MG63 (cell line): Measurements from ENCODE around the gene XAF1. TPM values are rescaled to one million over a fixed set of nuclear protein-coding genes. Genes with fewer than 3 reads are reported as not detected.

Experiments
- DNase-seq: peaks from one replicate; pipeline ENCODE4 v3.0.0-alpha.2; 2020
- H3K27me3 ChIP-seq: fragments of 250-450 bp; sonication (Bioruptor Pico); 2 replicates; pipeline ENCODE4 v1.5.1; 2020; ENCODE audit warnings: mild to moderate bottlenecking, moderate library complexity
- H3K36me3 ChIP-seq: fragments of 250-450 bp; sonication (Bioruptor Pico); 2 replicates; pipeline ENCODE4 v1.5.1; 2020; ENCODE audit warnings: mild to moderate bottlenecking, moderate library complexity
- H3K4me3 ChIP-seq: fragments of 250-450 bp; sonication (Bioruptor Pico); 2 replicates; pipeline ENCODE4 v1.5.1; 2020; ENCODE audit warnings: mild to moderate bottlenecking, moderate library complexity
- H3K9me3 ChIP-seq: fragments of 250-450 bp; sonication (Bioruptor Pico); 2 replicates; pipeline ENCODE4 v1.5.1; 2020; ENCODE audit warnings: mild to moderate bottlenecking, moderate library complexity
- total RNA-seq: library from RNA; depleted of rRNA; stranded (reverse); fragments of >200 nt; shearing (Covaris generic); gene quantifications from 2 replicates; pipeline ENCODE4 v1.2.3, GENCODE V29; 2014; ENCODE audit warnings: low replicate concordance; rRNA removed

The XAF1 gene, protein sequence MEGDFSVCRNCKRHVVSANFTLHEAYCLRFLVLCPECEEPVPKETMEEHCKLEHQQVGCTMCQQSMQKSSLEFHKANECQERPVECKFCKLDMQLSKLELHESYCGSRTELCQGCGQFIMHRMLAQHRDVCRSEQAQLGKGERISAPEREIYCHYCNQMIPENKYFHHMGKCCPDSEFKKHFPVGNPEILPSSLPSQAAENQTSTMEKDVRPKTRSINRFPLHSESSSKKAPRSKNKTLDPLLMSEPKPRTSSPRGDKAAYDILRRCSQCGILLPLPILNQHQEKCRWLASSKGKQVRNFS
- 4.2 and 4.9 TPM in 2 replicates for total RNA-seq

DNA sequence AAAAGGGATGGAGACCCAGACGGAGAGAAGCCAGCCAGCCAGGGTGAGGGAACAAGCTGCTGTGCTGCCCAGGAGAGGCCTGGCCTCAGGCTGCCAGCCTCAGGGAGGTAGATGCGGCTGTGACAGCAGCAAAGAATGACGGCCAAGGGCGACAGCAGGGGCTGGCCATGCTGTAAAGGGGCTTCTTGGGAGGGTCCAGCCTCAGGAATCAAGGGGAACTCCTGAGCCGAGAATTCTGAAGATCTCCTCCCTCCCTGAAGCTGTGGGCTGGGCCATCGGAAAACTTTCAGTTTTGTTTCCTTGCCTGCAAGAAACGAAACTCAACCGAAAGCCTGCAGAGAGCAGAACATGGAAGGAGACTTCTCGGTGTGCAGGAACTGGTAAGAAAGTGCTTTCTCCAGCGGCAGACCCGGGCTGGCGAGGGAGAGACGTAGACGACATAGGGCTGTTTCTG lies at the start of gene XAF1:
Gene XAF1 (plus strand): TSS at position 316 of the 454 bp plus-strand sequence. CDS start 33 bp downstream, at position 349.
- no peaks in the 10 kb centered on the region for H3K9me3 ChIP-seq
- peak within 1 kb of the TSS; percentile 44 for H3K4me3 ChIP-seq
- DNase-seq, result peak; percentile 25
- H3K27me3 ChIP-seq, result no peaks in the 10 kb centered on the region
- H3K36me3 ChIP-seq, result no peaks in the 10 kb centered on the region

DNA sequence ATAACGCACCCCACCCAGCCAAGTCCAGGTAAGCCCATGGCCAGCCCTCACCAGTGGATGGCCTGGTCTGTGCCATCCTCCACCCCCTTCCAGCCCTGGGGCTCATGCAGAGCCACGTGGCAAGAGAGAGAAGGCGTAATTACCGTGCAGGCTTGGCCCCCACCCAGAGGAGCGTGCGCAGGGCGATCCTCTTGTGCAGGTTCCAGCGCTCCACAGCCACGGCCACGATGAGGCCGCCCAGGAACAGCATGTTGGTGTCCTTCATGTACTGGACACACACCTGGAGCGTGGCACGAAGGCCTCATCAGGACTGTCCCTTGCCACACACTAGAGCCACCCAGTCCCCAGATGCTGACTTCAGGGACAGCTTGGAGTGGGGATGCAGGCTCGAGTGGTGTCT lies 49.3 kb upstream of the XAF1 start:
- H3K9me3 ChIP-seq, result no peaks in the 10 kb centered on the region
- H3K4me3 ChIP-seq, result no peak overlapping the region
- H3K27me3 ChIP-seq, result no peaks in the 10 kb centered on the region
- no peaks in the 10 kb centered on the region for H3K36me3 ChIP-seq
- no peak for DNase-seq

DNA sequence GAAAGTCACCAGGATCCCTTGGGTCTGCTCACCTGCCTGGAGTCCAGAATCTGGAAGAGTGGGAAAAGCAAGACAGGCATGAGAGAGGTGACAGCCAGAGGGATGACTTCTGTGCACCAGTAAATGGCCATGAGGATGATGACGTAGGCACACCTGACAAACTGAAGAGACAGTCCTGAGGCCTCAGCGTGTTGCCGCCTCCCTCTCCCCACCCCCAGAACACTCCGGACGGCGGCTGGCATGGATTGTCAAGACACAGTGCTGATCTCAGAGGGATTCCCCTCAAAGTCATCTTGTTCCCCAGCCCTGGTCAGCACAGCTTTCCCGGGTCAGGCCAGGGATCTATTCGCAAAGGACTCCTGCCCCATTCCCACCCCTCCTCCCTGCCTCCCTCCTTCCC lies 48.9 kb upstream of the XAF1 start:
- DNase-seq, result no peak
- no peaks in the 10 kb centered on the region for H3K36me3 ChIP-seq
- no peaks in the 10 kb centered on the region for H3K9me3 ChIP-seq
- no peak overlapping the region for H3K4me3 ChIP-seq
- H3K27me3 ChIP-seq, result no peaks in the 10 kb centered on the region

DNA sequence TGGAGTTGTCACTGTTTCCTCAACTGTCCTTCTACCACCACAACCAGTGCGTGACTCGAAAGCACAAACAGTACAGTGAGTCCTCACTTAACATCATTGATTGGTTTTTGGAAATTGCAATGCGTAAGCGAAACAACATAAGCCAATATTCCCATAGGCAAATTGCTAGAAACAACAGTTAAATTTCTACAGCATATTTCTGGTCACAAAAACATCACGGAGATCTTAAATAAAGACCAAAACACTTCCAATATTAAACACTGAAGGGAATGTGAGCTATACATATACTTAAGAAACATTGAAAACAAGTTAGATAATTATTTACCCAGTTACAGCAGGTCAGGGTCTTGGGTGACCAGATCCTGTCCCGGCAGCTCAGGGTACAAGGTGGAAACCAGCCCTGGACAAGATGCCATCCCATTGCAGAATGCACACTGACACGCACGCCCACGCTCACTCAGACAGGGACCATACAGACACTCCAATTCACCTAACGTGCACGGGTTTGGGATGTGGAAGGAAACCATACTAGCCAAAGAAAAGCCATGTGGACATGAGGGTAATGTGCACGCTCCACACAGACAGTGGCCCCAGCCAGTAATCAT lies 47.4 kb upstream of the XAF1 start:
- no peaks in the 10 kb centered on the region for H3K27me3 ChIP-seq
- no peak overlapping the region for H3K4me3 ChIP-seq
- no peaks in the 10 kb centered on the region for H3K36me3 ChIP-seq
- H3K9me3 ChIP-seq, result no peaks in the 10 kb centered on the region
- no peak for DNase-seq

DNA sequence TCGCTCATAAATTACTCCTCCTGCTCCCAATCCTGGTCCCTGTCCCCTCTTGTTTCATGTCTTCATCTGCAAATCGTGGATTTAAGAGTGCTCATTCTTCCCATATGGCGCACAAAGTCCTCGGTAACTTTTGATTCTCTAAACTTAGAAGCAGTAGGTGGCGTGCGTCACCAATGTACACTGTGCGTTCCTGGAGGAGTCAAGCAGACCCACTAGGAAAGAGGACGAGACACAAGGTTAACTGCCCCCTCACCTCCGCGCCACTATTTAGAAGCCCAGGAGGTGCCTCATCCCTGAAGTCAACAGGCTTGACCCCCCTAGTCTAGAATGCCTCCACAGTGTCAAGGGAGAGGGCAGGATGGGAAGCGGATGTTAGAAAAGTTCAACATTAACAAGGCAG lies 45.5 kb upstream of the XAF1 start:
- H3K9me3 ChIP-seq, result no peaks in the 10 kb centered on the region
- H3K4me3 ChIP-seq, result no peak overlapping the region
- DNase-seq, result no peak
- H3K27me3 ChIP-seq, result no peaks in the 10 kb centered on the region
- no peaks in the 10 kb centered on the region for H3K36me3 ChIP-seq

DNA sequence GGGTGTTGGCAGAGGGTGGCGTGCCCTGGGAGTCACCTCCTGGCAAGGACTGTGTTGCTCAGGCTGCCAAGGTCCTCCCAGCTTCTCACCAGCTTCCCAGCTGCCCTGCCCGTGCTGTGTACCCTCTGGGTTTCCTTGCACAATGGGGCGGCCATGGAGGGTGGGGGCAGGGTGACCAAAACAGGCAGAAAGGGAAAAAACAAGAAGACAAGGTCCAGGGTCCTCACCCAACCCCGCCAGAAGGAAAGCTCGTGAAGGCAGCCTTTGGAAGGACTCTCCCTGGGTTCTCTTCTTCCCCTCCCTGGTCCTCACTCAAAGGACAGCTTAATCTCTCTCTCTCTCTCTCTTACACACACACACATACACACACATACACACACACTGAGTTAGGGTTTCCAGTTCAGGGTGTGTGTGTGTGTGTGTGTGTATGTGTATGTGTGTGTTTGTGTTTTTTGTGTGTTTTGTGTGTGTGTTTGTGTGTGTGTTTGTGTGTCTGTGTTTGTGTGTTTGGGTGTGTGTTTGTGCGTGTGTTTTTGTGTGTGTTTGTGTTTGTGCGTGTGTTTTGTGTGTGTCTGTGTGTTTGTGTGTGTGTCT lies 44.7 kb upstream of the XAF1 start:
- H3K4me3 ChIP-seq, result no peak overlapping the region
- H3K27me3 ChIP-seq, result no peaks in the 10 kb centered on the region
- DNase-seq, result peak; percentile 67
- H3K36me3 ChIP-seq, result no peaks in the 10 kb centered on the region
- no peaks in the 10 kb centered on the region for H3K9me3 ChIP-seq

DNA sequence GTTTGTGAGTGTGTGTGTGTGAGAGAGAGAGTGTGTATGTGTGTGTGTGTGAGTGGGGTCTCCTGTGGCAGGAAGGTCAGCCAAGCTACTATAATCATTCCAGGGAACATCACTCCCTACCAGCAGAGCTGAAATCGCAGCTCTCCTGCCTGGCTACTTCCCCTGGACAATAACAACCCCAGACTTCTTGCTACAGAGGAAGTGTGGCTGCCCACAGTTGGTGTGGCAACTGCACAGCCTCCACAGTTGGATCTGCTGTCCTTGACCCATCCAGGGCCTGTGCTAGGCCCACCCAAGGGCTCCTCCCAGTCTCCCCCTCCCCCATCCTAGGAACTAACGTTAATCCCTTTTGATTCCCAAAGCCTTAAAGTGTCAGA lies 44.2 kb upstream of the XAF1 start:
- Histone ChIP-seq H3K36me3 (no peaks in the 10 kb centered on the region), H3K9me3 (no peaks in the 10 kb centered on the region), H3K4me3 (no peak overlapping the region), H3K27me3 (no peaks in the 10 kb centered on the region)
- no peak for DNase-seq

DNA sequence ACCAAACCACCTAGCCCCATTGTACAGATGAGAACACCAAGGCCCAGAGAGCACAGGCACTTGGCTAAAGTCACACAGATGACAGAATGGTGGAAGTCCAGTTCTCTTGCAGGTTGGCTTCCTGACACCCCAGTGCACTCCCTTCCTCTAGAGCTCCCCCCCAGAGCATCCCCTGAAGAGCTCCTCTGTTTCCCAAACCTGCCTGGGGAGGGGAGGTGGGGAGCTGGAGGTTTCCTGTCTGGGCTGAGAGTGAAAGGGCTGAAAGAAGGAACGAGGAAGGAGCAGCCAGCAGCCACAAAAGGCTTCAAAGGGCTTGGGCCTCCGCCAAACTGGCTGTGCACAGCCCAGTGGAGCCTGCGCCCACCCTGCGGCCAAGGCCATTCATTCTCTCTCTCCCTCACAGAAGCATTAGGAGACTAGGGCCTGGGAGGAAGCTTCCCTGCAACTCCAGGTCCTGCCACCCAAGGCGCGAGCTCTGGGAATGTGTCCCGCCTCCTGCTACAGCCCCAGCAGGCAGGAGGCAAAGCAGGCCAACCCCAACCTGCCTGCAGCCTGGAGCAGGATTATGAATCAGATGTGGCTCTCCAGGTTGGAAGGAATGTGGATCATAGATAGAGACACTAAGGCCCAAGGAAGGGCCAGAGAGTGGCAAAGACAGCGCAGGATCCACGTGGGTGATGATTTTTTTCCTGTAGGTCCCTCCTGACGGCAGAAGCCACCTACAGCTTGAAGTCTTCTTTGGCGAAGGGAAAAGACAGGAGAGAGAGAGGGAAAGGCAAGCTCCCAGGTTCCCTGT lies 43.6 kb upstream of the XAF1 start:
- Histone ChIP-seq H3K4me3 (no peak overlapping the region), H3K9me3 (no peaks in the 10 kb centered on the region), H3K27me3 (no peaks in the 10 kb centered on the region), H3K36me3 (no peaks in the 10 kb centered on the region)
- DNase-seq, result peak; percentile 9

DNA sequence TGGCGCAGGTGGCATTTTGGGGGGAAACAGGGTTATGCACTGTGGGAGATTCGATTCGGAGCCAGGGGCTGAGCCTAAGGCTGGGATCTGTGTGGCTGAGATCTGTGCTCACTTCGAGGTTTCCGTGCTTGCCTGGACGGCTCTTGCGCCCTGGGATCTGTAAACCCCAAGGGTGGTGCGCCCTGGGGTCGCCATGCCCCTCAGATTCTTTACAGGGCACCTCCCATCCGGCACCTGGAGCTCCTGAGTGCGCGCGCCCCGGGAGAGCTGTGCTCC lies 43.1 kb upstream of the XAF1 start:
- no peak for DNase-seq
- Histone ChIP-seq H3K36me3 (no peaks in the 10 kb centered on the region), H3K4me3 (no peak overlapping the region), H3K9me3 (no peaks in the 10 kb centered on the region), H3K27me3 (no peaks in the 10 kb centered on the region)

DNA sequence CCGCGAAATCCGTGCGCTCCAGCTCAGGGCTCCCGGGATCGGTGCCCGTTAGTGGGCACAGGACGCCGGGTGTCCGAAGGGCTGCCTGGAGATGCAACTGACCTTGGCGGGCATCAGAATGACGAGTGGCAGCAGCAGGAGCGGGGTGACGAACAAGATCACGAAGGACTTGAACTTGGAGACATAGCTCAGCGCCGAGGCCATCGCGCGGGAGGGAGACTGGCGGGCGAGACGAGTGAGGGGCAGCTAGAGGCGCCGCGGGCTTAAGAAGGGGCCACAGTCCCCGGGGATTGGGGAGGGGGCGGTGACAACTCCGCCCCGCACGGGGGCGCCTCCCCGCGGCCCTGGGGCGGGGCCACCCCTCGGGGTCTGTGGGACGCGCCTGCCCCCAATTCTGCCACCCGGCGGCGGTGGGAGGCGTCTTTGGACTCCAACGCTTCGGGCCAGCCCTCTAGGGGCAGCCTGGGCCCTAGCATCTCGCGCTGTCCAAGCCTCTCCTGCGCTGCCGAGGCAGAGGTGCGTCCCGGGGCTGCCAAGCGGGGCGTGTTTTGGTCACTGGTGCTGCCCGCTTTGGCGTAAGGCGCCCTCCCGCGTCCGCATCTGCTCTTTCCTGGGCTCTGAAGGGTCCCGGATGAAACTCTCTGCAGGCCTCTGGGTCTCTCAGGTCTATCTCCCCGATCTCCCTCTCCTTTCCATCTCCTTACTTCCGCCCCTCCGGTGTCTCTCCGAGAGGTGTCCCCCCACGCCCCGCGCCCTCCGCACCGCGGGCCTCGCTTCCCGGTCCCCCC lies 42.5 kb upstream of the XAF1 start, which contains the start of gene SLC13A5:
Gene SLC13A5 (minus strand): TSS at position 240 of the 788 bp plus-strand sequence. CDS start 36 bp downstream, at position 204.
- Histone ChIP-seq H3K27me3 (no peaks in the 10 kb centered on the region), H3K4me3 (no peak within 1 kb of the TSS), H3K9me3 (no peaks in the 10 kb centered on the region), H3K36me3 (no peaks in the 10 kb centered on the region)
- no peak for DNase-seq

DNA sequence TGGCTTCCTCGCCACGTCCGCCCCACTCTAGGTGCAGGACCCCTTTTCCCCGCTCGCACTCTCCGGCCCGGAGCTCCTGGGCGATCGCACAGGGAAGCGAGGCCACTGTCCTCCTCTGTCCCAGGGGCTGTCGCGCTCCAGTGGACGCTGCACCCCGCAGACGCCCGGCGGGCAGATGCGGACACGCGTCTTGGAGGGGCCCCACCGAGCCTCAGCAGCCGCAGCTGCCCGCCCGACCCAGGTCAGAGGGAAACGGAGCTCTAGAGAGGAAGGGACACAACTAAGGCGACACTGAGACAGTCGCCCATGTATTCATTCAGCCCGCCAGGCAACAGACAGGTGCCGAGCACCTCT lies 42.0 kb upstream of the XAF1 start:
- no peaks in the 10 kb centered on the region for H3K9me3 ChIP-seq
- H3K4me3 ChIP-seq, result no peak overlapping the region
- H3K36me3 ChIP-seq, result no peaks in the 10 kb centered on the region
- DNase-seq, result no peak
- H3K27me3 ChIP-seq, result no peaks in the 10 kb centered on the region

DNA sequence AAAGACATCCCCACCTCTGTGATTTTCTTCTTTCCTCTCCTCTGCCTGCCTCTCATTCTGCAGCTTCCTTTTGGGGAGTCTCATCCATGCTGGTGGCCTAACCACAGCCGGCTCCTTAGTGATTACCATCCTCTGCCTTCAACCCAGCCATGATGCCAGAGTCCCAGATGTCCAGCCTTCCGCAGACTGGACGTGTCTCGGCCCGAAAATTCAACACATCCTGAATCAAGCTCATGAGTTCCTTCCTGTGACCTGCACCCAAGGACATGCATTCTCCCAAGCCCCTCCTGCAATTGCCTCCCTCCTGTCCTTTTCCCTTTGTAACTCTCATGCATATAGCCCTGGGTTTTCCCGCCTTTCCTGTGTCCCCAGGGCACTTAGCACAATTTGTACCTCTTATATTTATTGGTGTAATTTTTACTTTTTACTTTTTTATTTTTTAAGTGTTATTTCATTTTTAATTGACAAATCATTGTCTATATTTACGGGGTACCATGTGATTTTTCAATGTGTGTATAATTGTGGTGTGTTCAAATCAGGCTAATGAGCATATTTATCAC lies 41.5 kb upstream of the XAF1 start:
- Histone ChIP-seq H3K4me3 (no peak overlapping the region), H3K9me3 (no peaks in the 10 kb centered on the region), H3K36me3 (no peaks in the 10 kb centered on the region), H3K27me3 (no peaks in the 10 kb centered on the region)
- no peak for DNase-seq

DNA sequence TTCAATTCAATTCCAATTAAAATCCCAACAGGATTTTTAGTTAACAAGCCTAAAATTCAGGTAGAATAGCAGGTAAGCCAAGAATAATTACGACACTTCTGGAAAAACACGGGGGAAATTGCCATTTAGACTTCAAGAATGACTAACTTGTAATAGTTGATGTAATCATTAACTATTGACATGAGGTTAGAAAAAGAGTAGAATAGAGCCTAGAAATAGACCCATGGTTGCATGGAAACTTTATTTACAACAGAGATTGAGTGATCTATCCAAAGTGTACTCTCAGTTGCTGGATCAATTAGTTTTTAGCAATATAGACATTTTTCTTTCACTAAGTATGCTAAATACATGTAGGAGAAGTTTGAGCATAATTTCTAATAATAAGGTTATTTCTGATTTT lies 39.1 kb upstream of the XAF1 start:
- no peak overlapping the region for H3K4me3 ChIP-seq
- H3K27me3 ChIP-seq, result no peaks in the 10 kb centered on the region
- no peaks in the 10 kb centered on the region for H3K9me3 ChIP-seq
- DNase-seq, result no peak
- H3K36me3 ChIP-seq, result no peaks in the 10 kb centered on the region

DNA sequence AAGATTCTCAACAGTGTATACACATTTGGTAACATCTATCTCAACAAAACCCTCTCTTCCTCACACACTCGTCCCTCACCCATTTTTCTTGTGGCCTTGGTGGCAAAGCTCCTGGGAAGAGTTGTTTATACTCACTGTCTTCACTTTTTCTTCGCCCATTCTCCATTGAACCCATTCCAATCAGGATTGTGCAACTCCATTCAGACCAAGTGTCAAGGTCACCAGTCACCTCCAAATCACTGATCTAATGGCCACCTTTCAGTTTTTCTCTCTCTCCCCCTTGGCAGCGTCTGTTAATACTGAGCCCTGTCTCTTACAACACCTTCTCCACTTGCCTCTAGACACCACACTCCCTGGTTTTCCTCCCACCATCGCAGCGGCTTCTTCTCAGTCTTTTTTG lies 34.1 kb upstream of the XAF1 start:
- H3K27me3 ChIP-seq, result no peaks in the 10 kb centered on the region
- DNase-seq, result no peak
- H3K36me3 ChIP-seq, result no peaks in the 10 kb centered on the region
- no peaks in the 10 kb centered on the region for H3K9me3 ChIP-seq
- H3K4me3 ChIP-seq, result no peak overlapping the region

DNA sequence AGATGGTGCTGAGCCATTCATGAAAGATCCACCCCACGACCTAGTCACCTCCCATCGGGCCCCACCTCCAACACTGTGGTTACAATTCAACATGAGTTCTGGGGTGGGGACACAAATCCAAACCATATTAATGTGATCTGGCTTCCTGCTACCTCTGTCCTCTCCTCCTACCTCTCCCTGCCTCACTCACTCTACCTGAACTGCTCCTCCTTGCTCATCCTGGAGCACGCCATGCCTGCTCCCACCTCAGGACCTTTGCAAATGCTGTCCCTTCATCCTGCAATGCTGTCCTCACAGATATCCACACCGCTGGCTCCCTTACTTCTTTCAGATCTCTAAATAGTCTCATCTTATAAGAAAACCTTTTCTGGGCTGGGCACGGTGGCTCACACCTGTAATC lies 31.8 kb upstream of the XAF1 start:
- Histone ChIP-seq H3K27me3 (no peaks in the 10 kb centered on the region), H3K9me3 (no peaks in the 10 kb centered on the region)

DNA sequence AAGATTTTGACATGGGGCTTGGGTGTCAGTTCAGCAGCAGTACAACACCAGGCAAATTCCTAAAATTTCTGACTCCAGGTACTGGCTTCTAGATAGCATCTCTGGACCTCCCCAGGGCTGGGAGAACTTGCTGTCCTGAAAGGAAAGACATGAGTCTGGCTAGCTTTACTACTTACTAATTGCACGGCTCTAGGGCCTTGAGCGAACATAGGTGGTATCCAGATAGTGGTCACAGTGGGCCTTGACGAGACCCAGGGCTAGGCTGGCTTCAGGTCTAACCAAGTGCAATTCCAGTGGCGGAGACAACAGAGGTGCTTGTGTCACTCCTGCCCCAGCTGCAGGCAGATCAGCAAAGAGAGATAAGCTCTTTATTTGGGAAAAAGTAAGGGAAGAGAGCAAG lies 26.3 kb upstream of the XAF1 start:
- Histone ChIP-seq H3K27me3 (no peaks in the 10 kb centered on the region), H3K9me3 (no peaks in the 10 kb centered on the region), H3K4me3 (no peak overlapping the region), H3K36me3 (no peaks in the 10 kb centered on the region)
- DNase-seq, result no peak

More for the DNA sequence above, 31.8 kb upstream of the XAF1 start:
- no peak for DNase-seq
- no peak overlapping the region for H3K4me3 ChIP-seq
- no peaks in the 10 kb centered on the region for H3K36me3 ChIP-seq
